GM12878 (cell line): ENCODE data around the gene CCDC127. TPM values are rescaled to one million over a fixed set of nuclear protein-coding genes. Genes with fewer than 3 reads are reported as not detected.

Experiments
- ATAC-seq: fragments of 200-7000 bp; cut with Tn5 transposase; 3 replicates; pipeline ENCODE4 v1.9.1; 2020; ENCODE audit warnings: mild to moderate bottlenecking, moderate library complexity
- BruUV-seq: library from RNA; stranded (reverse); fragments of 400-500 nt; replicated peaks from 2 replicates; lab custom pipeline; 2021; lab: Mats Ljungman, UMichigan
- CTCF ChIA-PET: fragments of 300-600 bp; sonication (Branson Sonifier 250); formaldehyde crosslinking; extraction: SDS; loops from one replicate; lab custom pipeline; 2021; ENCODE audit warnings: inconsistent platforms; lab: Yijun Ruan, JAX
- POLR2A ChIA-PET: fragments of 350-600 bp; formaldehyde crosslinking; extraction: SDS; loops from one replicate; lab custom pipeline; 2021; ENCODE audit warnings: inconsistent platforms; lab: Charles Lee
- RAD21 ChIA-PET: fragments of 300-600 bp; sonication (Branson Sonifier 250); formaldehyde crosslinking; loops from one replicate; lab custom pipeline; 2023; ENCODE audit warnings: antibody characterized with exemption; ENCODE audit not compliant: unreplicated experiment; lab: Charles Lee
- SMC1A ChIA-PET: fragments of 300-600 bp; sonication (Branson Sonifier 250); formaldehyde crosslinking; loops from one replicate; lab custom pipeline; 2023; ENCODE audit not compliant: unreplicated experiment, uncharacterized antibody; lab: Charles Lee
- DNase-seq: peaks from one replicate; pipeline ENCODE4 v3.0.0-alpha.2; 2011; ENCODE audit warnings: low read depth, low spot score
- FAIRE-seq: peaks from 3 replicates; lab custom pipeline; 2011; peaks lifted over from hg19 to GRCh38; lab: Jason Lieb, UNC
- H2AFZ ChIP-seq: 2 replicates; pipeline ENCODE4 v1.6.0; 2011; ENCODE audit warnings: low read depth, low read length, control low read depth; ENCODE audit not compliant: control insufficient read depth
- H3K27ac ChIP-seq: 2 replicates; pipeline ENCODE4 v1.5.1; 2011; ENCODE audit warnings: control low read depth; ENCODE audit not compliant: control insufficient read depth, insufficient read depth
- H3K27me3 ChIP-seq, 2 experiments: replicated peaks in 1 of 2; 2 replicates each; pipeline versions ENCODE4 v1.6.0 to v1.6.1; 2011; ENCODE audit warnings: low read length in 1 of 2; ENCODE audit not compliant: control insufficient read depth in 2 of 2, insufficient read depth in 2 of 2
- H3K36me3 ChIP-seq, 2 experiments: 2 replicates each; pipeline ENCODE4 v1.5.1; 2011; ENCODE audit warnings: low read length in 1 of 2; ENCODE audit not compliant: control insufficient read depth in 2 of 2, insufficient read depth in 2 of 2
- H3K4me1 ChIP-seq: 2 replicates; pipeline ENCODE4 v1.6.1; 2011; ENCODE audit warnings: mild to moderate bottlenecking, low read length, moderate library complexity, mixed read lengths; ENCODE audit not compliant: control insufficient read depth, insufficient read depth
- H3K4me2 ChIP-seq: 2 replicates; pipeline ENCODE4 v1.6.0; 2011; ENCODE audit warnings: control low read depth; ENCODE audit not compliant: control insufficient read depth, insufficient read depth
- H3K4me3 ChIP-seq: fragments of 200-600 bp; sonication (generic); 2 replicates; pipeline ENCODE4 v1.5.1; 2016
- H3K79me2 ChIP-seq: 2 replicates; pipeline ENCODE4 v1.6.0; 2011; ENCODE audit warnings: low read length; ENCODE audit not compliant: control insufficient read depth, insufficient read depth
- H3K9ac ChIP-seq: 2 replicates; pipeline ENCODE4 v1.8.0; 2011; ENCODE audit warnings: low read length, control low read depth, mixed read lengths; ENCODE audit not compliant: control insufficient read depth, insufficient read depth
- H3K9me3 ChIP-seq: replicated peaks from 3 replicates; pipeline ENCODE4 v1.5.1; 2011; ENCODE audit warnings: mild to moderate bottlenecking, low read length; ENCODE audit not compliant: control insufficient read depth, insufficient read depth
- H4K20me1 ChIP-seq: 2 replicates; pipeline ENCODE4 v1.6.0; 2011; ENCODE audit not compliant: control insufficient read depth, insufficient read depth
- BCL11A ChIP-seq: IDR thresholded peaks from 2 replicates; pipeline ENCODE4 v1.6.1; 2011; ENCODE audit warnings: low read depth, low read length
- BMI1 ChIP-seq: fragments of 450-650 bp; IDR thresholded peaks from 2 replicates; pipeline ENCODE4 v1.6.1; 2016; ENCODE audit warnings: mild to moderate bottlenecking, moderate library complexity, borderline replicate concordance
- HDGF ChIP-seq: fragments of 450-650 bp; IDR thresholded peaks from 2 replicates; pipeline ENCODE4 v1.6.1; 2016; ENCODE audit warnings: antibody characterized with exemption
- MXI1 ChIP-seq: fragments of 150-350 bp; IDR thresholded peaks from 2 replicates; pipeline ENCODE4 v1.6.1; 2011; ENCODE audit warnings: low read depth, mild to moderate bottlenecking, inconsistent platforms, low read length, improper control_type of control experiment
- NFYB ChIP-seq: IDR thresholded peaks from 2 replicates; pipeline ENCODE4 v1.6.1; 2011; ENCODE audit warnings: low read depth, mild to moderate bottlenecking, low read length, improper control_type of control experiment, moderate library complexity; ENCODE audit not compliant: insufficient read depth
- POU2F2 ChIP-seq: IDR thresholded peaks from 3 replicates; pipeline ENCODE4 v1.6.1; 2011; ENCODE audit warnings: low read depth, mild to moderate bottlenecking, low read length, borderline replicate concordance
- YY1 ChIP-seq: IDR thresholded peaks from 2 replicates; pipeline ENCODE4 v1.6.1; 2011; ENCODE audit warnings: low read depth, mild to moderate bottlenecking, low read length
- ZNF217 ChIP-seq: fragments of 450-650 bp; IDR thresholded peaks from 2 replicates; pipeline ENCODE4 v1.6.1; 2017; ENCODE audit warnings: antibody characterized with exemption, mild to moderate bottlenecking
- WGBS: methylation state at CpG from one replicate; pipeline ENCODE4 v1.1.6; 2016; ENCODE audit warnings: low lambda C conversion rate; ENCODE audit not compliant: insufficient replicate concordance, insufficient coverage; ENCODE audit errors: missing lambda C conversion rate; 5-methylcytosine and 5-hydroxymethylcytosine counted together
- in situ Hi-C: fragments of 300-500 bp; cut with MboI; formaldehyde crosslinking; loops from 9 replicates; pipeline ENCODE4 v1.14.3; 2018; ENCODE audit warnings: mixed read lengths
- intact Hi-C: fragments of 100-400 bp; cut with micrococcal nuclease; formaldehyde crosslinking; loops from one replicate; pipeline ENCODE4 v1.14.2; 2022; ENCODE audit not compliant: unreplicated experiment
- polyA plus RNA-seq, 11 experiments: library from polyadenylated mRNA; depleted of rRNA in 4 of 11; unstranded in 6 of 11; stranded (reverse) in 5 of 11; fragments of >200 nt; fragmentation: Nextera tagmentation in 4 of 11; fragmentation: Illumina TruSeq in 1 of 11; extraction: Ambion mirVana in 4 of 11; extraction: Trizol in 1 of 11; gene quantifications; 1 replicate in 1 of 11; 2 replicates in 10 of 11; pipeline versions ENCODE4 v1.2.1 to v1.2.3, GENCODE V29; 2011 to 2016; ENCODE audit warnings: inconsistent platforms in 2 of 11, missing spikeins in 2 of 11, low read depth in 1 of 11
- total RNA-seq, 4 experiments: library from RNA; depleted of rRNA in 3 of 4; stranded (reverse); fragments of >200 nt in 3 of 4; fragmentation: Illumina TruSeq in 1 of 4; extraction: Trizol in 1 of 4; gene quantifications; 2 replicates each; pipeline versions ENCODE4 v1.2.1 to v1.2.3, GENCODE V29; 2013 to 2021
- TF ChIP-seq, protein P1 (sequence below): IDR thresholded peaks from 2 replicates; pipeline ENCODE4 v1.6.1; 2012; ENCODE audit warnings: low read depth, low read length, improper control_type of control experiment
- TF ChIP-seq, protein P2 (sequence below): fragments of 450-650 bp; IDR thresholded peaks from 2 replicates; pipeline ENCODE4 v1.6.1; 2017; ENCODE audit warnings: mild to moderate bottlenecking, moderate library complexity
- TF ChIP-seq, protein P3 (sequence below): IDR thresholded peaks from 2 replicates; pipeline ENCODE4 v1.6.1; 2011; ENCODE audit warnings: low read depth, mild to moderate bottlenecking, low read length, moderate library complexity, borderline replicate concordance; ENCODE audit errors: extremely low read depth
- TF ChIP-seq, protein P4 (sequence below): IDR thresholded peaks from 2 replicates; pipeline ENCODE4 v1.6.1; 2011; ENCODE audit warnings: borderline replicate concordance, low read depth, mild to moderate bottlenecking, moderate library complexity, low read length; ENCODE audit not compliant: insufficient read depth, poor library complexity, severe bottlenecking
- TF ChIP-seq, protein P5 (sequence below): fragments of 150-350 bp; IDR thresholded peaks from 2 replicates; pipeline ENCODE4 v1.6.1; 2016; ENCODE audit warnings: low read depth, low read length

CCDC127 gene
- total and polyA plus RNA-seq, 10 of the 15 experiments (the other 5 are each of a cell fraction or from before 2014, with no cell fraction given) = 1.9 to 6.9 (median 2.9) TPM

DNA sequence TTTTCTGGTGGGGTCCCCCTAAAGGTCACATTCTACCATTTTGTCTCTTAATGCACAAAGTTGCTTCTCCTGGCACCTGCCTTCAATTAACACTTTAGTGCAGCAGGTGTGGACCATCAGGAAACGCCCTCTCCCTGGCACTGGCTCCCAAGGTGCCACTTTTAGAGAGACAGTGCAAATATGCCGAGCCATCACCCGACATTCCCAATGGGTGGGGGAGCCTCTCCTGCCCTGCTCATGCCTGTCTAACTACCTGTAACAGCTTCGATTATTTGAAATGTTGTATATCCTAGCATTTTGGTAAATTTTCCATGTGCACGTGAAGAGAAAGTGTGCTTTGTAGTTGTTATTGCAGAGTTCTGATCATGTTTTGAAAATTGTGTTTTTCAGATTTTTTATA is 39.8 kb downstream of the CCDC127 start:
- in situ Hi-C loops (no loop called here), intact Hi-C loops (no loop called here)
- TF ChIP-seq POU2F2 = no peak
- TF ChIP-seq, protein P1, sequence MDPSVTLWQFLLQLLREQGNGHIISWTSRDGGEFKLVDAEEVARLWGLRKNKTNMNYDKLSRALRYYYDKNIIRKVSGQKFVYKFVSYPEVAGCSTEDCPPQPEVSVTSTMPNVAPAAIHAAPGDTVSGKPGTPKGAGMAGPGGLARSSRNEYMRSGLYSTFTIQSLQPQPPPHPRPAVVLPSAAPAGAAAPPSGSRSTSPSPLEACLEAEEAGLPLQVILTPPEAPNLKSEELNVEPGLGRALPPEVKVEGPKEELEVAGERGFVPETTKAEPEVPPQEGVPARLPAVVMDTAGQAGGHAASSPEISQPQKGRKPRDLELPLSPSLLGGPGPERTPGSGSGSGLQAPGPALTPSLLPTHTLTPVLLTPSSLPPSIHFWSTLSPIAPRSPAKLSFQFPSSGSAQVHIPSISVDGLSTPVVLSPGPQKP = no peak
- no peak for TF ChIP-seq YY1
- TF ChIP-seq, protein P2, sequence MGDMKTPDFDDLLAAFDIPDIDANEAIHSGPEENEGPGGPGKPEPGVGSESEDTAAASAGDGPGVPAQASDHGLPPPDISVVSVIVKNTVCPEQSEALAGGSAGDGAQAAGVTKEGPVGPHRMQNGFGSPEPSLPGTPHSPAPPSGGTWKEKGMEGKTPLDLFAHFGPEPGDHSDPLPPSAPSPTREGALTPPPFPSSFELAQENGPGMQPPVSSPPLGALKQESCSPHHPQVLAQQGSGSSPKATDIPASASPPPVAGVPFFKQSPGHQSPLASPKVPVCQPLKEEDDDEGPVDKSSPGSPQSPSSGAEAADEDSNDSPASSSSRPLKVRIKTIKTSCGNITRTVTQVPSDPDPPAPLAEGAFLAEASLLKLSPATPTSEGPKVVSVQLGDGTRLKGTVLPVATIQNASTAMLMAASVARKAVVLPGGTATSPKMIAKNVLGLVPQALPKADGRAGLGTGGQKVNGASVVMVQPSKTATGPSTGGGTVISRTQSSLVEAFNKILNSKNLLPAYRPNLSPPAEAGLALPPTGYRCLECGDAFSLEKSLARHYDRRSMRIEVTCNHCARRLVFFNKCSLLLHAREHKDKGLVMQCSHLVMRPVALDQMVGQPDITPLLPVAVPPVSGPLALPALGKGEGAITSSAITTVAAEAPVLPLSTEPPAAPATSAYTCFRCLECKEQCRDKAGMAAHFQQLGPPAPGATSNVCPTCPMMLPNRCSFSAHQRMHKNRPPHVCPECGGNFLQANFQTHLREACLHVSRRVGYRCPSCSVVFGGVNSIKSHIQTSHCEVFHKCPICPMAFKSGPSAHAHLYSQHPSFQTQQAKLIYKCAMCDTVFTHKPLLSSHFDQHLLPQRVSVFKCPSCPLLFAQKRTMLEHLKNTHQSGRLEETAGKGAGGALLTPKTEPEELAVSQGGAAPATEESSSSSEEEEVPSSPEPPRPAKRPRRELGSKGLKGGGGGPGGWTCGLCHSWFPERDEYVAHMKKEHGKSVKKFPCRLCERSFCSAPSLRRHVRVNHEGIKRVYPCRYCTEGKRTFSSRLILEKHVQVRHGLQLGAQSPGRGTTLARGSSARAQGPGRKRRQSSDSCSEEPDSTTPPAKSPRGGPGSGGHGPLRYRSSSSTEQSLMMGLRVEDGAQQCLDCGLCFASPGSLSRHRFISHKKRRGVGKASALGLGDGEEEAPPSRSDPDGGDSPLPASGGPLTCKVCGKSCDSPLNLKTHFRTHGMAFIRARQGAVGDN = no peak
- TF ChIP-seq, protein P3, sequence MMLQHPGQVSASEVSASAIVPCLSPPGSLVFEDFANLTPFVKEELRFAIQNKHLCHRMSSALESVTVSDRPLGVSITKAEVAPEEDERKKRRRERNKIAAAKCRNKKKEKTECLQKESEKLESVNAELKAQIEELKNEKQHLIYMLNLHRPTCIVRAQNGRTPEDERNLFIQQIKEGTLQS = no peak
- TF ChIP-seq, protein P4, sequence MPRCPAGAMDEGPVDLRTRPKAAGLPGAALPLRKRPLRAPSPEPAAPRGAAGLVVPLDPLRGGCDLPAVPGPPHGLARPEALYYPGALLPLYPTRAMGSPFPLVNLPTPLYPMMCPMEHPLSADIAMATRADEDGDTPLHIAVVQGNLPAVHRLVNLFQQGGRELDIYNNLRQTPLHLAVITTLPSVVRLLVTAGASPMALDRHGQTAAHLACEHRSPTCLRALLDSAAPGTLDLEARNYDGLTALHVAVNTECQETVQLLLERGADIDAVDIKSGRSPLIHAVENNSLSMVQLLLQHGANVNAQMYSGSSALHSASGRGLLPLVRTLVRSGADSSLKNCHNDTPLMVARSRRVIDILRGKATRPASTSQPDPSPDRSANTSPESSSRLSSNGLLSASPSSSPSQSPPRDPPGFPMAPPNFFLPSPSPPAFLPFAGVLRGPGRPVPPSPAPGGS = no peak
- TF ChIP-seq MXI1 = no peak
- no peak for TF ChIP-seq HDGF
- no peak for TF ChIP-seq BMI1
- TF ChIP-seq NFYB = no peak
- no peak for TF ChIP-seq ZNF217
- TF ChIP-seq, protein P5, sequence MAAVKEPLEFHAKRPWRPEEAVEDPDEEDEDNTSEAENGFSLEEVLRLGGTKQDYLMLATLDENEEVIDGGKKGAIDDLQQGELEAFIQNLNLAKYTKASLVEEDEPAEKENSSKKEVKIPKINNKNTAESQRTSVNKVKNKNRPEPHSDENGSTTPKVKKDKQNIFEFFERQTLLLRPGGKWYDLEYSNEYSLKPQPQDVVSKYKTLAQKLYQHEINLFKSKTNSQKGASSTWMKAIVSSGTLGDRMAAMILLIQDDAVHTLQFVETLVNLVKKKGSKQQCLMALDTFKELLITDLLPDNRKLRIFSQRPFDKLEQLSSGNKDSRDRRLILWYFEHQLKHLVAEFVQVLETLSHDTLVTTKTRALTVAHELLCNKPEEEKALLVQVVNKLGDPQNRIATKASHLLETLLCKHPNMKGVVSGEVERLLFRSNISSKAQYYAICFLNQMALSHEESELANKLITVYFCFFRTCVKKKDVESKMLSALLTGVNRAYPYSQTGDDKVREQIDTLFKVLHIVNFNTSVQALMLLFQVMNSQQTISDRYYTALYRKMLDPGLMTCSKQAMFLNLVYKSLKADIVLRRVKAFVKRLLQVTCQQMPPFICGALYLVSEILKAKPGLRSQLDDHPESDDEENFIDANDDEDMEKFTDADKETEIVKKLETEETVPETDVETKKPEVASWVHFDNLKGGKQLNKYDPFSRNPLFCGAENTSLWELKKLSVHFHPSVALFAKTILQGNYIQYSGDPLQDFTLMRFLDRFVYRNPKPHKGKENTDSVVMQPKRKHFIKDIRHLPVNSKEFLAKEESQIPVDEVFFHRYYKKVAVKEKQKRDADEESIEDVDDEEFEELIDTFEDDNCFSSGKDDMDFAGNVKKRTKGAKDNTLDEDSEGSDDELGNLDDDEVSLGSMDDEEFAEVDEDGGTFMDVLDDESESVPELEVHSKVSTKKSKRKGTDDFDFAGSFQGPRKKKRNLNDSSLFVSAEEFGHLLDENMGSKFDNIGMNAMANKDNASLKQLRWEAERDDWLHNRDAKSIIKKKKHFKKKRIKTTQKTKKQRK = no peak
- TF ChIP-seq BCL11A = no peak
- H3K4me3 ChIP-seq = no peak overlapping the region
- ChIA-PET POLR2A (no interaction called here), SMC1A (no interaction called here), RAD21 (no interaction called here), CTCF (interaction anchor here (2.3 kb wide), 1 partner anchor 10 kb away, joined by 6 read pairs; no protein-coding TSS in a partner anchor)
- DNase-seq (no peak), FAIRE-seq (no peak), ATAC-seq (no peak)
- no peaks in the 10 kb centered on the region for H3K79me2 ChIP-seq
- no TSS peak for BruUV-seq
- H3K9me3 ChIP-seq = no peaks in the 10 kb centered on the region
- H4K20me1 ChIP-seq = no peaks in the 10 kb centered on the region
- H3K9ac ChIP-seq = no peak overlapping the region
- no peak overlapping the region for H2AFZ ChIP-seq
- H3K27me3 ChIP-seq = peaks cover 0 to 3% of the 10 kb centered on the region in 2 experiments; a peak in 2 of 4 replicates
- H3K27ac ChIP-seq = no peak overlapping the region
- 35% methylated on average over 5 of the region's 5 CpGs for WGBS
- H3K4me2 ChIP-seq = no peak overlapping the region
- H3K4me1 ChIP-seq = no peaks in the 10 kb centered on the region
- no peaks in the 10 kb centered on the region for H3K36me3 ChIP-seq
